NT2/D1 (cell line): ENCODE results near the gene HUWE1.
"Not testable (repeated sequence)": the region's sequence is repeated elsewhere in the genome, so short reads cannot be mapped to it uniquely, and the experiment has no call there.

Experiments used
- DNase-seq: peaks from one replicate; pipeline ENCODE4 v3.0.0-alpha.2; 2011; ENCODE audit warnings: low read depth, low spot score
- H3K27me3 ChIP-seq: 2 replicates; pipeline ENCODE4 v1.6.0; 2011; ENCODE audit warnings: mild to moderate bottlenecking; ENCODE audit not compliant: insufficient read length, insufficient read depth
- H3K36me3 ChIP-seq: 2 replicates; pipeline ENCODE4 v1.6.1; 2011; ENCODE audit warnings: mild to moderate bottlenecking, low read length, mixed read lengths; ENCODE audit not compliant: insufficient read depth, insufficient read length
- H3K4me1 ChIP-seq: 2 replicates; pipeline ENCODE4 v1.5.1; 2011; ENCODE audit not compliant: insufficient read depth, insufficient read length
- H3K4me3 ChIP-seq: 2 replicates; pipeline ENCODE4 v1.5.1; 2011; ENCODE audit warnings: low read depth; ENCODE audit not compliant: insufficient read length
- H3K9ac ChIP-seq: 2 replicates; pipeline ENCODE4 v1.6.0; 2011; ENCODE audit warnings: low read depth; ENCODE audit not compliant: insufficient read length
- H3K9me3 ChIP-seq: 2 replicates; pipeline ENCODE4 v1.5.1; 2011; ENCODE audit warnings: mild to moderate bottlenecking, low read length; ENCODE audit not compliant: insufficient read depth
- SUZ12 ChIP-seq: IDR thresholded peaks from 2 replicates; pipeline ENCODE4 v1.6.1; 2011; ENCODE audit not compliant: insufficient read length, insufficient read depth; ENCODE audit errors: extremely low read depth
- YY1 ChIP-seq: IDR thresholded peaks from 2 replicates; pipeline ENCODE4 v1.6.1; 2011; ENCODE audit not compliant: insufficient read length, insufficient read depth
- ZNF274 ChIP-seq: IDR thresholded peaks from 2 replicates; pipeline ENCODE4 v1.6.1; 2011; ENCODE audit warnings: mild to moderate bottlenecking, low read depth, low read length

The HUWE1 gene

GRCh38 chrX:53547668-53548067 is 138.9 kb downstream of the HUWE1 start:
- no peak overlapping the region for H3K9ac ChIP-seq
- no peak for DNase-seq
- peaks cover 99% of the 10 kb centered on the region for H3K36me3 ChIP-seq
- no peak overlapping the region for H3K4me3 ChIP-seq
- H3K9me3 ChIP-seq, result no peaks in the 10 kb centered on the region
- no peaks in the 10 kb centered on the region for H3K4me1 ChIP-seq
- no peak for TF ChIP-seq SUZ12
- no peak for TF ChIP-seq ZNF274
- TF ChIP-seq YY1, result no peak
- H3K27me3 ChIP-seq, result no peaks in the 10 kb centered on the region

GRCh38 chrX:53544936-53545335 is 141.6 kb downstream of the HUWE1 start:
- H3K36me3 ChIP-seq, result peaks cover 97% of the 10 kb centered on the region
- no peaks in the 10 kb centered on the region for H3K27me3 ChIP-seq
- no peaks in the 10 kb centered on the region for H3K9me3 ChIP-seq
- H3K4me3 ChIP-seq, result no peak overlapping the region
- no peaks in the 10 kb centered on the region for H3K4me1 ChIP-seq
- no peak for DNase-seq
- TF ChIP-seq ZNF274, result no peak
- TF ChIP-seq YY1, result no peak
- TF ChIP-seq SUZ12, result no peak
- no peak overlapping the region for H3K9ac ChIP-seq

- peaks cover 98% of the 10 kb centered on the region for H3K36me3 ChIP-seq
- no peaks in the 10 kb centered on the region for H3K9me3 ChIP-seq
- no peak for DNase-seq
- H3K4me3 ChIP-seq, result no peak overlapping the region
- no peak overlapping the region for H3K9ac ChIP-seq
- TF ChIP-seq SUZ12 (no peak), ZNF274 (no peak), YY1 (no peak)
- no peaks in the 10 kb centered on the region for H3K4me1 ChIP-seq
- no peaks in the 10 kb centered on the region for H3K27me3 ChIP-seq
Observed at GRCh38 chrX:53538781-53539180, 147.7 kb downstream of the HUWE1 start.

GRCh38 chrX:53531255-53531966 is 155.1 kb downstream of the HUWE1 start:
- not testable (repeated sequence) for H3K9ac ChIP-seq, DNase-seq, H3K4me1 ChIP-seq, H3K4me3 ChIP-seq, H3K27me3 ChIP-seq
- peaks cover 25% of the 10 kb centered on the region for H3K9me3 ChIP-seq
- peaks cover 48% of the 10 kb centered on the region for H3K36me3 ChIP-seq

GRCh38 chrX:53526999-53527398 is 159.5 kb downstream of the HUWE1 start:
- Histone ChIP-seq H3K9me3 (peaks cover 28% of the 10 kb centered on the region), H3K9ac (no peak overlapping the region), H3K36me3 (peaks cover 5% of the 10 kb centered on the region), H3K27me3 (no peaks in the 10 kb centered on the region), H3K4me3 (no peak overlapping the region), H3K4me1 (no peaks in the 10 kb centered on the region)
- DNase-seq, result no peak
- no peak for TF ChIP-seq YY1
- TF ChIP-seq ZNF274, result no peak
- no peak for TF ChIP-seq SUZ12

- peaks cover 7% of the 10 kb centered on the region; the same call in 1 of the 2 replicates for H3K9me3 ChIP-seq
- H3K4me3 ChIP-seq, result no peak overlapping the region
- no peaks in the 10 kb centered on the region for H3K27me3 ChIP-seq
- H3K36me3 ChIP-seq, result no peaks in the 10 kb centered on the region
- H3K9ac ChIP-seq, result no peak overlapping the region
- TF ChIP-seq ZNF274 (no peak), YY1 (no peak), SUZ12 (no peak)
- H3K4me1 ChIP-seq, result no peaks in the 10 kb centered on the region
- DNase-seq, result no peak
Observed at GRCh38 chrX:53511322-53511721, 175.2 kb downstream of the HUWE1 start.

GRCh38 chrX:53504035-53504434 is 182.5 kb downstream of the HUWE1 start:
- not testable (repeated sequence) for H3K27me3 ChIP-seq, H3K9ac ChIP-seq, H3K4me1 ChIP-seq, DNase-seq, H3K36me3 ChIP-seq, H3K4me3 ChIP-seq
- peaks cover 10% of the 10 kb centered on the region; the same call in 1 of the 2 replicates for H3K9me3 ChIP-seq

GRCh38 chrX:53494436-53494835 is 192.1 kb downstream of the HUWE1 start:
- no peaks in the 10 kb centered on the region for H3K27me3 ChIP-seq
- DNase-seq, result peak; percentile 30

More at GRCh38 chrX:53494436-53494835, 192.1 kb downstream of the HUWE1 start:
- H3K4me1 ChIP-seq, result no peaks in the 10 kb centered on the region
- peak overlapping the region; percentile 9 for H3K9ac ChIP-seq
- H3K9me3 ChIP-seq, result no peaks in the 10 kb centered on the region
- no peaks in the 10 kb centered on the region for H3K36me3 ChIP-seq
- TF ChIP-seq YY1, result no peak
- no peak for TF ChIP-seq ZNF274
- TF ChIP-seq SUZ12, result no peak
- H3K4me3 ChIP-seq, result no peak overlapping the region
